CD4-positive, alpha-beta T cell treated with Interleukin-6 at 100 ng/mL for 8 hours (primary cell): ENCODE data around the gene SPATA31D3.
"Not testable (repeated sequence)": the region's sequence is repeated elsewhere in the genome, so short reads cannot be mapped to it uniquely, and the experiment has no call there.

ENCODE experiments used
- DNase-seq: peaks from one replicate; pipeline ENCODE4 v3.0.0-alpha.2; 2020; ENCODE audit warnings: mixed read lengths, low spot score

Gene SPATA31D3

DNA sequence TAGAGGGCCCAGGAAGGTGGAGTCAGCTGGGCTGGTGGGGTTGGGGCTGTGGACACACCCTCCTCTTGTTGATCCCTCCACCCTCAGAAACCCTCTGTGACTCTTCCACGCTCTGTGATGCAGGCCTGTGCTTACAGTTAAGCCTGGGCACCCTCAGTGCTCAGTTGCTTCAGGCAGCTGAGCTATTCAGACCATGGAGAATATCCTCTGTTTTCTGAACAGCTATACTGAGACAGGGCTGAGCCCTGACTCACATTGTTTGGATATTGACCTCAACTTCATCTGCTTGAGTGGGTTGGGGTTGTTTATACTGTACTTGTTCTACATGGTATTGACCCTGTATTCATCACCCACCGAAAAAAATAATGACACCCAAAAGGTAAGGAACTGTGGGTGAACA lies at the start of gene SPATA31D3:
Gene SPATA31D3, plus strand, starts transcription at position 108 of the 400 bp plus-strand sequence. Its CDS starts 86 bp downstream, at position 194.
- DNase-seq, result not testable (repeated sequence)

DNA sequence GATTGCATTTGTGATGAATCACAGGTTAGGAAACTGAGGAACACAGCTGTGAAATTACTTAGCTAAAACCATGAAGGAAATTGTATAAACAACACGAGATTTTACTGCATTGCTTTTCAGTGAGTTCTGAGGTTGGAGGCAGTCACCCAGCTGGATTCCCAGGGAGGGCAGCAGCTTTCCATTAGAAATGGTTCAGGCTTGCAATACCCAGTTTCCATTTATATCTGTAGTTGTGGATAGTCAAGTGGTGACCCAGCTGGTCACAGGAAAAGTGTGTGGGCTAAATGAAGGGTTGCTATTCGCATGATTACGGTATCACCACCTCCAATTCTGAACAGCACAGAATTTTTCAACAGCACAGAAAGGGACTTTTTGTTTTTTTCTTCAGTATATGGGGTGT lies 49.4 kb upstream of the SPATA31D3 start:
- no peak for DNase-seq

DNA sequence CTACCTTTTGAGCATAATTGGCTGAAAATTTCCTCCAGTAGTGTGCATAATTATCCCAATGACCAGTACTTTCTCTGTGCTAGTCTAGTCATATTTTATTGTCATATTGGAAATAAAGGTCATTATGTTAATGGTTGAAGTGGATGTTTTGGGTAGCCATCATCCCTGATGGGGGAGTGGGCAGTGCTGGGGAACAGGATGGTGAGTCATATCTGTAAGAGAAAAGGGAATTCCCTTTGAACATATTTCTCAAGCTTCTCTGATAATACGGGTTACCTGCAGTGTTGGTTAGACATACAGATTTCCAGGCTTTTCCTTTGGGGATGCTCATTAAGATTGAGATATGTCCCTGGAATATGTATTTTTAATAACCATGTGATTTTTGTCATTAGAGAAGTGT lies 48.4 kb upstream of the SPATA31D3 start:
- DNase-seq, result no peak

DNA sequence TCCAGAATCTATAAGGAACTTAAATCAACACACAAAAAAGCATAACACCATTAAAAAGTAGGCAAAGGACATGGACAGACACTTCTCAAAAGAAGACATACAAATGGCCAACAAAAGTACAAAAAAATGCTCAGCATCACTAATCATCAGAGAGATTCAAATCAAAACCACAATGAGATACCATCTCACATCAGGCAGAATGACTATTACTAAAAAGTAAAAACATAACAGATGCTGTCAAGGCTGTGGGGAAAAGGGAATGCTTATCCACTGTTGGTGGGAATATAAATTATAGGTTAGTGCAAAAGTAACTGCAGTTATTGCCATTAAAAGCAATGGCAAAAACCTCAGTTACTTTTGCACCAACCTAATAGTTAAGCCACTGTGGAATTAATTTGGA lies 47.2 kb upstream of the SPATA31D3 start:
- no peak for DNase-seq

DNA sequence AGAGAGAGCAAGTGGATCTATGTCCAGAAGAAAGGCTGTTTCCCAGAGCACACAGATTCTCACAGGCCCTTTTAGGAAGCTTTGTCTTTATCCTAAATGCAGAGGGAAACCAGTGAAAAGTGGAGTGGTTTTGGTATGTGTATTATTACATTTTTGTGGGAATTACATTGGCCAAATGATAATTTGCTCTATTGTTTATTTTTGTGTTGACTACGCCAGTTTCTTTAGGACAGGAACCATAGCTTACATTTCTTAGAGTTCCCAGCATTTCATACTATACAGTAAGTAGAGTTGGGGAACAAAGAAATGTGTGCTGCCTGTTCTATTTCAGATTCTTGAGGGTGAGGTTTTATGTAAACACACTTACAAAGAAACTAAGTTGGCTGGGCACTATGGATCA lies 44.4 kb upstream of the SPATA31D3 start:
- no peak for DNase-seq

DNA sequence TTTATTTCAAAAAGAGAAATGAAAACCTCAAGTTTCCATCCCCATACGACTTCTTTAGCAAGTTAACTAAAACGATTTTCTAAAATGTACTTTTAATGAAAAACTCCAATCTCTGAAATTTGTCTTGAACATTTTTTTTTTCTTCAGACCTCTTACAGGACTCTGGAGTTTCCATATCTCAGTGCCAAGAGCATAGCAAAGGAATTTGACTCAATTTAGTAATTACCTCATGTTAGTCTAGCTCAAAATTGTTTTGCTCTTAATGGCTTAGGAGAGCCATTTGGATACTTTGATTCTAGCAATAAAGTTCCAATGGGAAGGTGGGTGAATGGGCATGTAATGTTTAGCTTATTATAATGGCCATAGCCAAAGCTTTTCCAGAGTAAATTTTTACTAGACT lies 41.1 kb upstream of the SPATA31D3 start:
- DNase-seq, result no peak

DNA sequence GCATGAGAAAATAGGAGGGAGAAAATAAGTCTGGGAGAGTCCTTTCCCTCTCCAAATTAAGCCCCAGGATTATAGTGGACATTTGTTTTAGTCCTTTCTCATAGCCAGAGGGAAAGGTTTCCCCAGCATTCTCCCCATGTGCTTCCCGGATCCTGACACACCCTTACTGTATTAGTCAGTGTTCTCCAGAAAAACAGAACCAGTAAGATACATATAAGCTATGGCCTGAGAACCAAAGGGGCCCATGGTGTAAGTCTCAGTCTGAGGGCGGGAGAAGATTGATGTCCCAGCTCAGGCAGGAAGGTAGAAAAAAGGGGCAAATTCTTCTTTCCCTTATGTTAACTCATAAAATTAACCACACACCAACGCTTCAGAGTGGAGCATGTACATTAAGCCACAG lies 40.7 kb upstream of the SPATA31D3 start:
- DNase-seq, result no peak

DNA sequence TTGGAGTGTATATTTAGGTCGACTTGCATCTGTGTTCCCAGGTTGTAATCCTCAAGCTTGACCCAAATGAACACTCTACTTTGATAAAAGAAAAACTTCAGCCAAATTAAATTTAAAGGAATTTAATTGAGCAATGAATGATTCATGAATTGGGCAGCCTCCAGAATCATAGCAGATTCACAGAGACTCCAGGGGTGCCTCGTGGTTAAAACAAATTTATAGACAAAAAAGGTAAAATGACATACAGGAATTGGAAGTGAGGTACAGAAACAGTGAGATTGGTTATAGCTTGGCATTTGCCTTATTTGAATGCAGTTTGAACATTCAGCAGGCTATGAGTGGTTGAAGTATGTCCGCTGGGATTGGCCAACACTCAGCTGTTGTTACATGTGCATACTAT lies 36.6 kb upstream of the SPATA31D3 start:
- DNase-seq, result no peak

DNA sequence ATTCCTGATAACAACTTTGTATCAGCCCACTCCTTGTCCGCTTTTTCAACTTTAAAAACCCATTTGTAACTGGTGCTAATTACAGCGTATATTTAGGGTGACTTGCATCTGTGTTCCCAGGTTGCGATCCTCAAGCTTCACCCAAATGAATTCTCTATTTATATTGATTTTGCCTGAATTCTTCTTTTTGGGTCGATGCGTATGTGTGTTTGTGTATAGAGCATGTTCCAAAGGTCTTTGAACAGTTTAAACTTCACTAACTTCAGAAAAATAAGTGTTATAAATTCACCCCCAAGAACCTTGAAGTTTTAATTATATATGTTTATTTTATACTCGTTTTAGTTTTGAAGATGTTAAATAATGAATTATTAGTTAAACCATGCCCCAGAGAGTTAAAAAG lies 31.2 kb upstream of the SPATA31D3 start:
- no peak for DNase-seq

DNA sequence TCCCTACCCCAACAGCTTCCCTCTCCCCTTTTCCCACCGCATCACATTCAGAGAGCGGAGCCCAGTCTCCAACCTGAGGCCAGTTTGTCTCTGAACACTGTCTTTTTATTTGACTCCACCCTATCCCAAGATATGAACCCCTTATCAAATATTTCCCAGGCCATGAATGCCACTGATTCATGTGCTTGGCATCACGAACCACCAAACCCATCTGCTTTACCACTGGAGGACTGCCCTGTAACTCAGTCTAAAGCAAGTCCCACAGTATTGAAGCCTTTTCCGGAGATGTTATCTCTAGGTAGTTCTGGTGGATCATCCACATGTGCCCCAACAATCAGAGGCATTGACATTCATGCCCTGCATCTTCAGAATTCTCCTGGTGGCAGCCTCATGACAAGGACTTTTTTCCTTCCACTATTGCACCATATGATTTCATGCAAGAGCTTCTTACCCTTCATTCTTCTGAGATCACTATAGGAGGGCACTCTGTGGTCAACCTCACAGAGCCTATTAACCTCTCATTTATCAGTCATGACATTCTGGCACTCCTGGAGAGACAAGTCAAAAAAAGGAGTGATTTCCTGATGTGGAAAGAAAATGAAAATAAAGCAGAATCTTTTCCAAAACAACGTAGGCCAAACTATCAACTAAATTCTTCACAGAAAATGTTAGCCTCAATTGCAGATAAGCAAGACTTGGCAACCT lies 27.3 kb upstream of the SPATA31D3 start:
- no peak for DNase-seq

DNA sequence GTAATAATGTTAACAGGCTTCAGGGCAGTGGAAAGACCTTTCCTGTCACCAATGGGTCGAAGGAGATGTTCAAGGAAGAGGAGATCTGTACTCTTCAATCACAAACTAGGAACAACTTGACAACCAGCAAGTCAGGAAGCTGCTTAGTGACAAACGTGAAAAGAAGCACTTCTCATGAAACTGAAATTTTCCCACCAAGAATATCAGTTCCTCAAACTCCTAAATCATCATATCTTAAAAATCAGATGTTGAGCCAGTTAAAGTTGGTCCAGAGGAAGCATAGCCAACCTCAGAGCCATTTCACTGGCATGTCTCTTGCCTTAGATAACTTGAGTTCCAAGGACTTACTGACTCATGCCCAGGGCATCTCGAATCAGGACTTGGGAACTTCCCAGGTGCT lies 24.8 kb upstream of the SPATA31D3 start:
- DNase-seq, result not testable (repeated sequence)

DNA sequence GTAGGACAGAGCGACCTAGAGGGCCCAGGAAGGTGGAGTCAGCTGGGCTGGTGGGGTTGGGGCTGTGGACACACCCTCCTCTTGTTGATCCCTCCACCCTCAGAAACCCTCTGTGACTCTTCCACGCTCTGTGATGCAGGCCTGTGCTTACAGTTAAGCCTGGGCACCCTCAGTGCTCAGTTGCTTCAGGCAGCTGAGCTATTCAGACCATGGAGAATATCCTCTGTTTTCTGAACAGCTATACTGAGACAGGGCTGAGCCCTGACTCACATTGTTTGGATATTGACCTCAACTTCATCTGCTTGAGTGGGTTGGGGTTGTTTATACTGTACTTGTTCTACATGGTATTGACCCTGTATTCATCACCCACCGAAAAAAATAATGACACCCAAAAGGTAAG lies 15.0 kb upstream of the SPATA31D3 start, which contains the start of gene SPATA31D4:
Gene SPATA31D4, plus strand, starts transcription at position 124 of the 400 bp plus-strand sequence. Its CDS starts 86 bp downstream, at position 210.
- not testable (repeated sequence) for DNase-seq

DNA sequence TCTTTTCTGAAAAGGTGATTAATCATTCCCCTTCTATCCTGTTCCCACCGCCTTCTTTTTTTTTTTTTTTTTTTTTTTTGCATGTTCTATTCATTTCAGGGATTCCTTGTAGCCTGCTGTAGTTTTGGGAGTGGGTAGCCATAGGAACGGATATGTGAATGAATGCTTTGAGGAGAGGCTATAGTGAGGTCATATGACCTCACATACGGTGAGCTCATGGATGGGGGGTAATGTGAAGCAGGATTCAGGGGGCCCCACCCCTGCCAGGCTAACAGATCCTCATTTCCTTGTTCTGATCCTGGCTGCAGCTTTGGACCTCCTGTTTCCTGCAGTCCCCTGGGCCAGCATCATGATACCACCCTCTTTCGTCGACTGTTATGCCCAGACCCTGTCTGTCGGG lies 13.2 kb upstream of the SPATA31D3 start:
- DNase-seq, result not testable (repeated sequence)

DNA sequence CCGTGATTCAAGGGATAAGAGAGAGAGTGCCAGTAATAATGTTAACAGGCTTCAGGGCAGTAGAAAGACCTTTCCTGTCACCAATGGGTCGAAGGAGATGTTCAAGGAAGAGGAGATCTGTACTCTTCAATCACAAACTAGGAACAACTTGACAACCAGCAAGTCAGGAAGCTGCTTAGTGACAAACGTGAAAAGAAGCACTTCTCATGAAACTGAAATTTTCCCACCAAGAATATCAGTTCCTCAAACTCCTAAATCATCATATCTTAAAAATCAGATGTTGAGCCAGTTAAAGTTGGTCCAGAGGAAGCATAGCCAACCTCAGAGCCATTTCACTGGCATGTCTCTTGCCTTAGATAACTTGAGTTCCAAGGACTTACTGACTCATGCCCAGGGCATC lies 9.8 kb upstream of the SPATA31D3 start:
- DNase-seq, result not testable (repeated sequence)

DNA sequence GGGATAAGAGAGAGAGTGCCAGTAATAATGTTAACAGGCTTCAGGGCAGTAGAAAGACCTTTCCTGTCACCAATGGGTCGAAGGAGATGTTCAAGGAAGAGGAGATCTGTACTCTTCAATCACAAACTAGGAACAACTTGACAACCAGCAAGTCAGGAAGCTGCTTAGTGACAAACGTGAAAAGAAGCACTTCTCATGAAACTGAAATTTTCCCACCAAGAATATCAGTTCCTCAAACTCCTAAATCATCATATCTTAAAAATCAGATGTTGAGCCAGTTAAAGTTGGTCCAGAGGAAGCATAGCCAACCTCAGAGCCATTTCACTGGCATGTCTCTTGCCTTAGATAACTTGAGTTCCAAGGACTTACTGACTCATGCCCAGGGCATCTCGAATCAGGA lies 5.3 kb downstream of the SPATA31D3 start:
- DNase-seq, result not testable (repeated sequence)

DNA sequence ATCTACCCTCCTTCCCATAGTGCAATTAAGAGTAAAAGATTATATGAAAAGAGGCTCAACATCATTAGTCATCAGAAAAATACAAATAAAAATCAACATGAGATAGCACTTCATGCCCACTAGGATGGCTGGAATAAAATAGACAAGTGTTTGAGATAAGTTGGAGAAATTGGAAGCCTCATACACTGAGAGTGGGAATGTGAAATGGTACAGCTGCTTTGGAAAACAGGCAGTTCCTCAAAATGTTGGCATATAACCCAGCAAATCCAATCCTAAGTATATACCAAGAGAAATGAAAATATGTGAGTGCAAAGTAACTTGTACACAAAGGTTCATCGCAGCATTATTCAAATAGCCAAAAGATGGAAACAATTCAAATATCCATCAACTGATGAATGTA lies 9.8 kb downstream of the SPATA31D3 start:
- no peak for DNase-seq

DNA sequence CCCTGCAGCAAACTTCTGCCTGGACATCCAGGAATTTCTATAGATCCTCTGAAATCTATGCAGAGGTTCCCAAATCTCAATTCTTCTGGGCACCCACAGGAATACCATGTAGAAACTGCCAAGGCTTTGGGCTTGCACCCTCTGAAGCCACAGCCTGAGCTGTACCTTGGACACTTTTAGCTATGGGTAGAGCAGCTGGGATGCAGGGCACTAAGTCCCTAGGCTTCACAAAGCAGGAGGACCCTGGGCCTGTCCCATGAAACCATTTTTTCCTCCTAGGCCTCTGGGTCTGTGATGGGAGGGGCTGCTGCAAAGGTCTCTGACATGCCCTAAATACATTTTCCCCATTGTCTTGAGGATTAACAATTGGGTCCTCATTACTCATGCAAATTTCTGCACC lies 12.3 kb downstream of the SPATA31D3 start:
- no peak for DNase-seq

DNA sequence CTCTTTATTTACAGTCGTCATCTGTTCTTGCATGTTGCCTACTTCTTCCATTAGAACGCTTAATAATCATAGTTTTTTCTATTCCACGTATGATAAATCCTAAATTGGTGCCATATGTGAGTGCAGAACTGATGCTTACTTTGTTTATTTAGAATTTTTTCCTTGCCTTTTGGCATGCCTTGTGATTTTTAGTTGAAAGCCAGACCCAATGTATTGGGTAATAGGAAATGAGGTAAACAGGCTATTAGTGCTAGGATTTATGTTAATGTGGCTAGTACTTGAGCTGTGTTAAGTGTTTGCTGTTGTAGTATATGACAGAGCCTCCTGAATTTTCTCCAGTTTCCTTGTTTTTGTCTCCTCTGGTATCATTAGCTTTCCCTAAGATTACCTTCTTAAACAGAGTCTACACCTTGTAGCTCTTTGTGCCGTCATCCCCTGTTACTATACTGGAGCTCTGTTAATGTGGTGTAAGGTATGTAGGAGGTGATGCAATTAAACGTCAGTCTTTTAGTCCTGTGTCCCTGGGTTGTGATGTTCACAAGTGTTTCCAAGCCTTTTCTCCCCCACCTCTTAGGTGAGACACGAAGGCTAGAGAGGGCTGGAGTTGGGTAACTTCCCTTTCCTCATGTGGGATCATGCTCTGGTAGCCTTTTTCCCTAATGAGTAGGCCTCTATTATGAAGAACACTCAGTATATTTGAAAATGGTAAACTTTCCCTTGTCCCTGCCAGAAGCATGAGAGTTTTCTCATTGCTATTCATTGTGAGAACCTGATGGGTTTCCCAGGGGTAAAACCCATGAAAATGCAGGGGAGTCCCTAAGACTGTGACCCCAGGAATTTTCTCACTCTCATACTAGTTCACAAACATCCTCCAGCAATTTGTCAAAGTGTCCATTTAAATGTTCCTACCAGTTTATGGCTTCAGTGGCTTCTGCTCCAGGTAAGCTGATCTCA lies 21.2 kb downstream of the SPATA31D3 start:
- DNase-seq, result no peak

DNA sequence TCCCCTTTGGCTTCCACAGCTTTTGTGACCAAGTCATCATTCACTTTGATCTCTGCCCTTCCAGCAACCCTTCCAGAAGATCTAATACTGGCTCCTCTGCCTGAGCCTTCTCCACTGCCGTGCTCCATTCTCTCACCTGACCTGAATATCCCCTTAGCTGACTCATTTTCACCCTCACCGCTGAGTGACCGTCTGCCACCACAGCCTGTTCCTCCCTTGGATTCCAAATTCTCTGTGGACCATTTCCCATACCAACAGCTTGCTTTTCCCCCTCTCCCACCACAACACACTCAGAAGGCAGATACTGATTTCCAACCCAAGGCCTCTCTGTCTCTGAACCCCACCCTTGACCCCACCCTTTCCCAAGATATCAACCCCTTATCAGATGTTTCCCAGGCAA lies 24.7 kb downstream of the SPATA31D3 start:
- DNase-seq, result no peak

DNA sequence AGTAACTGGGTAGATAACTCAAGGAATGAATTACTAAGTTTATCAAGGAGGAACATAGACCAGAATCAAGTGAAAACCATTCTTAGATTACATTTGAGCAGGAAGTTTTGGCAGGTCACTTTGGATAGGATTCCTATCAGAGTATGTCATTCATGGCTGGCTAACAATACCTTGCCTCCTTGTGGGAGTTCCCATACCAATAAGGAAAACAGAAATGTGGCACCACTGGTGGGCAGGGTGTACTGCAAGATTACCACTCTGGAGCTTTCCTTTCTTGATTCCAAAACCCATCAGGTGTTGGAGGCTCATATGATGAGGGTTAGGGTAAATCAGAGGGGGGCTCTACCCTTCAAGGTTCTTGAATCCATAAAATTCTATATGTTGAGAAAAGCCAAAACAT lies 26.7 kb downstream of the SPATA31D3 start:
- DNase-seq, result no peak

DNA sequence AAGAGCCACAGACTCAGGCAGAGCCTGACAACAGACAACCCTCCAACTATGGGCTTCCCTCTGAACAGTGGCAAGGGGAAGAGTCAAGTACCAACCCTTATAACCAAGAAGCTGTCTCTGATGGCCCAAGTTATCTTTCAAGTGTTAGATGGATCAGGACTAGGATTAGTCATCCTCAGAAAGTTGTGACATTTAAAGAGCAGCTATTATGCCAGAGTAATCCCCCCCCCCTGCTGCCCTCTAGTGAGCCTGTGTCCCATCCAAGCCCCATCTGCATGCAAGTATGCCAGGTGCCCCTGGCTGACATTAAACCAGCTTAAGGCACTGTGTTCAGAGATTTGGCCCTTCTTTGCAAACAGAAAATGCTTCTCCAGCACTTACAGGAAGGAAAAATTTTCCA lies 28.4 kb downstream of the SPATA31D3 start:
- DNase-seq, result no peak

DNA sequence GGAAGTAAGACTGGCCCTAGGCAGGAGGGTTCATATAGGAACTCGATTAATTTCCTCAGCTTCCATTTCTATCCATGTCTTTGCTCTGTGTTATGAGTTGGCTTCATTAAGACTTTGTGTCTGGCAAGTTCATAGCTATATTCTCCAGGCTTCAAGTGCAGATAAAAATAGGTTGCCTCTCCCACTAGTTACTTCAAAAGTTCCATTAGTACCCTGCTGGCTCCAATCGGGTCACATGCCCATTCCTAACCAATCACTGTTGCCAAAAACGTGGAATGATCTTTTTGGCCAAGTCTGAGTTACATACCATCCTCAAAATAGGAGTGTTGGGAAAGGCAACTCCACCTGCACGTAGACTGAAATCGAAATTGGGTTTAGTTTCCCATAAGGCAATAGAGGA lies 31.5 kb downstream of the SPATA31D3 start:
- no peak for DNase-seq

DNA sequence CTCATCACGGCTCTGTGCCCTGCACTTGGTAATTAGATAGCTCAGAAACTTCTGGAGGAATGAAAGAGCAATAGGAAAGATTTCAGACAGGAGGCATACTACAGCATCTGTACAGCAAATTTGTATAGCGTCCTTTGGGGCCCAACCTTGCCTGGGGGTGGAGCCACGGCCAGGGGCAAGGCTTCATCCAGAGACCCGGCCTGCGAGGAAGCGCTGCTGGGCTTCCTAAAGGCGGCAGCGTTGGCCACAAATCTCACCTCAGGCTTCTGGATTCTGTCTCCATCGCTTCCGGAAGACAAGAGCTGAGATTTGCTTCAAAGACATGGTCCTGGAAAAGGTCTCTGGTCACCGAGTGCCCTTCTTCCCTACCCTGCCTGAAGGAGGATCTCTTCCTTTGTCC lies 33.1 kb downstream of the SPATA31D3 start:
- no peak for DNase-seq
